Activated naive CD4-positive, alpha-beta T cell treated with anti-CD3 and anti-CD28 coated beads, Interleukin-2, amount 50 U/mL, for 24 hours (primary cell): ENCODE results near the gene EHMT1.
"Not testable (repeated sequence)": the region's sequence is repeated elsewhere in the genome, so short reads cannot be mapped to it uniquely, and the experiment has no call there.

Experiments used
- H3K27ac Mint-ChIP-seq: one replicate; pipeline ENCODE4 v1.8.0; 2021; ENCODE audit warnings: mild to moderate bottlenecking, mixed read lengths
- H3K27me3 Mint-ChIP-seq: one replicate; pipeline ENCODE4 v1.8.0; 2021; ENCODE audit warnings: mixed read lengths
- H3K36me3 Mint-ChIP-seq: one replicate; pipeline ENCODE4 v1.8.0; 2021; ENCODE audit warnings: mixed read lengths
- H3K4me1 Mint-ChIP-seq: one replicate; pipeline ENCODE4 v1.8.0; 2021; ENCODE audit warnings: mixed read lengths
- H3K4me3 Mint-ChIP-seq: one replicate; pipeline ENCODE4 v1.8.0; 2021; ENCODE audit warnings: mild to moderate bottlenecking, mixed read lengths
- H3K9me3 Mint-ChIP-seq: one replicate; pipeline ENCODE4 v1.8.0; 2021; ENCODE audit warnings: mixed read lengths

EHMT1 gene

GRCh38 chr9:137583957-137584356 lies 34.8 kb upstream of the EHMT1 start:
- Mint-ChIP-seq H3K27me3 (no peaks in the 10 kb centered on the region), H3K27ac (no peak overlapping the region), H3K4me1 (peaks cover 6% of the 10 kb centered on the region), H3K36me3 (peaks cover 8% of the 10 kb centered on the region), H3K4me3 (no peak overlapping the region), H3K9me3 (no peaks in the 10 kb centered on the region)

- no peaks in the 10 kb centered on the region for H3K9me3 Mint-ChIP-seq
- peaks cover 10% of the 10 kb centered on the region for H3K36me3 Mint-ChIP-seq
- H3K4me1 Mint-ChIP-seq = peaks cover 10% of the 10 kb centered on the region
- no peak overlapping the region for H3K27ac Mint-ChIP-seq
- H3K4me3 Mint-ChIP-seq = no peak overlapping the region
- no peaks in the 10 kb centered on the region for H3K27me3 Mint-ChIP-seq
Observed at GRCh38 chr9:137586854-137587253, 32.0 kb upstream of the EHMT1 start.

- peaks cover 10% of the 10 kb centered on the region for H3K36me3 Mint-ChIP-seq
- no peaks in the 10 kb centered on the region for H3K9me3 Mint-ChIP-seq
- peaks cover 10% of the 10 kb centered on the region for H3K4me1 Mint-ChIP-seq
- H3K4me3 Mint-ChIP-seq = peak overlapping the region; percentile 89
- H3K27ac Mint-ChIP-seq = no peak overlapping the region
- H3K27me3 Mint-ChIP-seq = no peaks in the 10 kb centered on the region
Observed at GRCh38 chr9:137588311-137588710, 30.5 kb upstream of the EHMT1 start.

GRCh38 chr9:137588891-137589290 lies 29.9 kb upstream of the EHMT1 start:
- Mint-ChIP-seq H3K4me1 (peaks cover 10% of the 10 kb centered on the region), H3K9me3 (no peaks in the 10 kb centered on the region), H3K27ac (no peak overlapping the region), H3K27me3 (no peaks in the 10 kb centered on the region), H3K36me3 (peaks cover 10% of the 10 kb centered on the region), H3K4me3 (peak overlapping the region; percentile 89)

GRCh38 chr9:137589441-137590122 lies 29.2 kb upstream of the EHMT1 start:
- Mint-ChIP-seq H3K36me3 (peaks cover 10% of the 10 kb centered on the region), H3K27me3 (no peaks in the 10 kb centered on the region), H3K9me3 (no peaks in the 10 kb centered on the region), H3K4me1 (peaks cover 10% of the 10 kb centered on the region), H3K4me3 (peak overlapping the region; percentile 89), H3K27ac (peak overlapping the region; percentile 62)

GRCh38 chr9:137590123-137590468 lies 28.7 kb upstream of the EHMT1 start:
- Mint-ChIP-seq H3K27me3 (no peaks in the 10 kb centered on the region), H3K27ac (no peak overlapping the region), H3K4me3 (no peak overlapping the region), H3K36me3 (peaks cover 10% of the 10 kb centered on the region), H3K4me1 (peaks cover 10% of the 10 kb centered on the region), H3K9me3 (no peaks in the 10 kb centered on the region)

- Mint-ChIP-seq H3K4me3 (peak within 1 kb of the TSS; percentile 97), H3K36me3 (peaks cover 10% of the 10 kb centered on the region), H3K4me1 (peaks cover 10% of the 10 kb centered on the region), H3K27me3 (no peaks in the 10 kb centered on the region), H3K27ac (peak within 1 kb of the TSS; percentile 97), H3K9me3 (no peaks in the 10 kb centered on the region)
Observed at GRCh38 chr9:137590469-137591383, 28.1 kb upstream of the EHMT1 start, which contains the start of gene ZMYND19. ZMYND19 (minus strand) TSS chr9:137590512; CDS start chr9:137590263, 249 bp downstream.

GRCh38 chr9:137592767-137593166 lies 26.0 kb upstream of the EHMT1 start:
- Mint-ChIP-seq H3K27me3 (no peaks in the 10 kb centered on the region), H3K9me3 (no peaks in the 10 kb centered on the region), H3K4me1 (peaks cover 8% of the 10 kb centered on the region), H3K27ac (no peak overlapping the region), H3K4me3 (peak overlapping the region; percentile 55), H3K36me3 (peaks cover 4% of the 10 kb centered on the region)

- Mint-ChIP-seq H3K4me3 (peak overlapping the region; percentile 55), H3K4me1 (peaks cover 5% of the 10 kb centered on the region), H3K27me3 (no peaks in the 10 kb centered on the region), H3K9me3 (no peaks in the 10 kb centered on the region), H3K27ac (no peak overlapping the region), H3K36me3 (peaks cover 1% of the 10 kb centered on the region)
Observed at GRCh38 chr9:137593176-137593575, 25.6 kb upstream of the EHMT1 start.

- not testable (repeated sequence) for H3K9me3 Mint-ChIP-seq, H3K27me3 Mint-ChIP-seq, H3K4me1 Mint-ChIP-seq, H3K4me3 Mint-ChIP-seq, H3K36me3 Mint-ChIP-seq, H3K27ac Mint-ChIP-seq
Observed at GRCh38 chr9:137596577-137596976, 22.2 kb upstream of the EHMT1 start.

GRCh38 chr9:137598943-137599342 lies 19.9 kb upstream of the EHMT1 start:
- Mint-ChIP-seq H3K27ac (no peak overlapping the region), H3K9me3 (no peaks in the 10 kb centered on the region), H3K4me1 (peaks cover 5% of the 10 kb centered on the region), H3K4me3 (no peak overlapping the region), H3K36me3 (no peaks in the 10 kb centered on the region), H3K27me3 (no peaks in the 10 kb centered on the region)

- H3K36me3 Mint-ChIP-seq = no peaks in the 10 kb centered on the region
- no peak overlapping the region for H3K4me3 Mint-ChIP-seq
- H3K27me3 Mint-ChIP-seq = no peaks in the 10 kb centered on the region
- no peaks in the 10 kb centered on the region for H3K9me3 Mint-ChIP-seq
- peaks cover 17% of the 10 kb centered on the region for H3K4me1 Mint-ChIP-seq
- H3K27ac Mint-ChIP-seq = peak overlapping the region; percentile 48
Observed at GRCh38 chr9:137602661-137603060, 16.1 kb upstream of the EHMT1 start.

GRCh38 chr9:137603879-137604278 lies 14.9 kb upstream of the EHMT1 start:
- Mint-ChIP-seq H3K27ac (no peak overlapping the region), H3K4me3 (peak overlapping the region; percentile 42), H3K27me3 (no peaks in the 10 kb centered on the region), H3K9me3 (no peaks in the 10 kb centered on the region), H3K4me1 (peaks cover 13% of the 10 kb centered on the region), H3K36me3 (no peaks in the 10 kb centered on the region)

- H3K4me1 Mint-ChIP-seq = peaks cover 16% of the 10 kb centered on the region
- H3K36me3 Mint-ChIP-seq = no peaks in the 10 kb centered on the region
- H3K27me3 Mint-ChIP-seq = no peaks in the 10 kb centered on the region
- H3K27ac Mint-ChIP-seq = no peak overlapping the region
- H3K4me3 Mint-ChIP-seq = peak overlapping the region; percentile 42
- no peaks in the 10 kb centered on the region for H3K9me3 Mint-ChIP-seq
Observed at GRCh38 chr9:137604345-137605086, 14.3 kb upstream of the EHMT1 start.

- Mint-ChIP-seq H3K9me3 (no peaks in the 10 kb centered on the region), H3K4me1 (peaks cover 20% of the 10 kb centered on the region), H3K4me3 (peak within 1 kb of the TSS; percentile 82), H3K27me3 (no peaks in the 10 kb centered on the region), H3K36me3 (no peaks in the 10 kb centered on the region), H3K27ac (no peak within 1 kb of the TSS)
Observed at GRCh38 chr9:137605121-137606004, 13.4 kb upstream of the EHMT1 start, which contains the start of gene ARRDC1. ARRDC1 (plus strand) TSS chr9:137605686; CDS start chr9:137605718, 32 bp downstream.
